Stimulated activated CD4-positive, alpha-beta T cell treated with anti-CD3 and anti-CD28 coated beads, Interleukin-4, amount 100 ng/mL, for 24 hours (primary cell): ENCODE results near the gene ALDH1L1.

ENCODE experiments used
- DNase-seq: peaks from one replicate; pipeline ENCODE4 v3.0.0-alpha.2; 2020

Gene ALDH1L1

DNA sequence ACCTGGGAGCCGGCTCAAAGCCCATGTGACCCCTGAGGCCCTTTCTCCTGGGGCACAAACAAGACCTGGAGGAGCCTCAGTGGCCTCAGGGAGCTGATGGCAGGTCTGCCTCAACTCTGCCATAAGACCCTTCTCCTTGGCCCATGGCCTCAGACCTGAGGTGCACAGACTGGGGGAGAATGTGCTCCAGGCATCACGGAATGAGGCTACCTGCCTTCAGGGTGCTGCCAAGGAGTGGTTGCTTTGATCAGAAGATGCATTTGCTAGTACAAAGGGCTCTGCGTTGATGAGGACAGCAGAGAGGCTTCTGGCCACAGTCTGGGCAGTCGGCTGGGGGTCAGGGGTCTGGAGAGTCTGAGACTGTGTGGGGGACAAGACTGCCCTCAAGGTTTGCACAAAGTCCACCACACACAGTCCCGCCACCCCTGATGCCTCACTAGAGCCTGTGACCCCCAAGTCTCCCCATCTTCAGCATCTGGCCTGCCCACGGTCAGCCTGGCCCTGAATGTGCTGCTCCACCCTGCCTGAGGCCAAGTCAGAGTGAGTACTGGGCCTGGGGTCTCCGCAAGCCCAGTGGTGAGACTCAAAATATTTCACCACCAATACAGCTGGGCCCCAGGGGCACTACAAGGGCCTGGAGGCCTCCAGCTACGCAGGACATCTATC lies 26.6 kb downstream of the ALDH1L1 start:
- DNase-seq, result no peak

DNA sequence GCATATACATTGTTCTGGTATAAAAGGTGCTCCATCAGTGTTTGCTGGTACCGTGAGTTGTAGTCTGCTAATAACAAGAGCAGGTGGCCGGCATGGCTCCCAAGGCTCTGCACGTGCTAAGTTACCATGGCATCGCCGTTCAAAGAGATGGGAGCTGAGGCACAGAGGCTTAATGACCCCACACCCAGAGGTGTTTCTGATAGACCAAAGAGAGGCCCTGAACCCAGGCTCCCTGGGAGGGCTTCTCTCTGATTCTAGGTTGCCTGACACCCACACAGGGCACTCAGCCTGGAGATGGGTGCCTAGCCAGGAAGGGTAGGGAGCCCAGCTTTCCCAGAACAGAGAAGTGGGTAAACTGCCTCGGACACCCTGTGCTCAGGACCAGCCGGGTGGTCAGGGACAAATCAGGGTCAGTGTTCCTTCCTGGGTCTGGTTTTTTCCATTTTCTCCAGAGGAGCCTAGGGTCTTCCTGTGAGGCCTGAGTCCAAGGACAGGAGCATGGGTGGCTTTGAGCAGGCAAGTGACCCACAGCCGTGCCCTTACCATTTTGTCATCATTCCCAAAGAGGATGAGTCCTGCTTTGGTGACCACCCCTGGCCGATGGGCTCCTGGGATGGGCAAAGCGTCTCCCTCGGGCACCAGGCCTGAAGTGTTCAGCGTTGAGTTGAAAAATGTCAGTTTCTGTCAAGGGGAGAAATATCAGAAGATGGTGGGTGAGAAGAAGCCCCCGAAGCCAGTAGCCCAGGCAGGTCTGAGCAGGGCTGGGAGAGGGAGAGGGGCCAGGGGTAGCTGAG lies 27.3 kb downstream of the ALDH1L1 start:
- no peak for DNase-seq

DNA sequence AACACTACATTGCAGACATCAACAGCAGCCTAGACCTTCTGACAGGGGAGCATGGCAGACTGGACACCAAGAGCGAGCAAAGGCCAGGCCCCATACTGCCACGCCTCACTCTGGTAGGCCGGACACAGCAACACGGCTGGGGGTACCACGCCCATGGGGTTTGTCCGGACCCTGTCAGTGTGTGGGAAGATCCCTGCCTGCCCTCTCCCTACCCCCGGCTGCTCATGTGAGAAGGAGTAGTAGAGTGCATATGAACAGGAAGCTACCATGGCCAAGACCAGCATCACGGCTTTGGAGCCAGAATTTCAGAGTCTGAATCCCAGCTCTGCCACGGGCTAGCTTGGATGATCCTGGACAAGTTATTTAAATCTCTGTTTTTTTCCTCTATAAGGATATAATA lies 27.9 kb downstream of the ALDH1L1 start:
- no peak for DNase-seq

DNA sequence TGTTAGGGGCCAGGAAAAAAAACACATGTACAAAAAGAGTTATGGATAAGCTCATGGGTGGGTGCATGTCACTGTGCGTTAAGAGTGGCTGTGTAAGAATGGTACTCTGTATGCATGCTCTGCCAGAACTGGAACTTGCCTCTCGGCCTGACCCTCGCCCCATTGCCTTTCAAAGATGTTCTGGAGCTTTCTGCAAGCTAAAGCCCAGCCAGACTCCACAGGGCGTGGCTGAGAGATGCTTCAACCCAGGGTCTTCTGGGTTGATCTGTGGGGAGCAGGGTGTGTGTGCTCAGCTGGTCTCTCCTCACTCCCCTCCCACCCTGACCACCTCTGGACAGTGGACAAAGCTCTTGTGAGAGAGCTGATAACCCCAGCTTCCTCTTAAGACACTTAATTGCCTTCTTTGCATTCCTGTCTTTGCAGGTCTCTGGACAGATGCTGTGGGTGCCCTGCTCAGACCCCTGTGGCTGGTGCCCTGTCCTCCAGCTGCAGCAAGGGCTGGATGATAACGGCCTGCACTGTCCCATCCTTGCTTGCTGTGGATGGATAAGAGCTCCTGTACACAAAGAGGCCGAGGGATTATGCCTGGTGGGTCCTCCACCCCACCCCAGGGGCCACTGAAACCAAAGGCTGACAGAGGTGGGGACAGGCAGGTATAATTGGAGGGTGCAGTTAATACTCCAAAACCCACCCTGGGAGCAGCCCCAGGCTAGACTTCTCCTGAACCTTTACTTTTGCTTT lies 28.7 kb downstream of the ALDH1L1 start:
- no peak for DNase-seq

DNA sequence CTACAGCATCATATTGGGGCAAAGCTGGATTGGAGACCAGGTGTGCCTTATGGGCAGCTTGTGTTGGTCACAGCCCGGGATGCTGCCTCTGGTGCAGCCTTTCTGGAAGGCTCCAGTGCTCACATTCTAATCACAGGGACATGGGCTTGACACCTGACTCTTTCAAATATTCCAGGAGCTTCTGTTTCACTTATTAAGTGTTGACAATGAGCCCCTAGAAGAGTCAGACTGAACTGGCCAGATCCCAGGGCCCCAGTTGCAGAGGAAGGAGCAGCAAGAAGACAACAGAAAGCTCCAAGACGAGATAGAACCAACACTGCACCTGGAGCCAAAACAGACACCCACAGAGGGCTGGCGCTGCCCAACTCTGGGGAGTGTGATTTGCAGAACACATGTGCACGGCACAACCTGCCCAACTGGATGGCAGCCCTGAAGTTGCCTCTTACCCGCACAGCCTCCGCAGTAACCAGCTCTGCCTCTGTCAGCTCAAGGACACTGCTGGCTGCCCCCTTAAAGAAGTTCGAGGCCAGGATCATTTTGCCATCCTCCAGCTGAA lies 30.3 kb downstream of the ALDH1L1 start:
- no peak for DNase-seq

DNA sequence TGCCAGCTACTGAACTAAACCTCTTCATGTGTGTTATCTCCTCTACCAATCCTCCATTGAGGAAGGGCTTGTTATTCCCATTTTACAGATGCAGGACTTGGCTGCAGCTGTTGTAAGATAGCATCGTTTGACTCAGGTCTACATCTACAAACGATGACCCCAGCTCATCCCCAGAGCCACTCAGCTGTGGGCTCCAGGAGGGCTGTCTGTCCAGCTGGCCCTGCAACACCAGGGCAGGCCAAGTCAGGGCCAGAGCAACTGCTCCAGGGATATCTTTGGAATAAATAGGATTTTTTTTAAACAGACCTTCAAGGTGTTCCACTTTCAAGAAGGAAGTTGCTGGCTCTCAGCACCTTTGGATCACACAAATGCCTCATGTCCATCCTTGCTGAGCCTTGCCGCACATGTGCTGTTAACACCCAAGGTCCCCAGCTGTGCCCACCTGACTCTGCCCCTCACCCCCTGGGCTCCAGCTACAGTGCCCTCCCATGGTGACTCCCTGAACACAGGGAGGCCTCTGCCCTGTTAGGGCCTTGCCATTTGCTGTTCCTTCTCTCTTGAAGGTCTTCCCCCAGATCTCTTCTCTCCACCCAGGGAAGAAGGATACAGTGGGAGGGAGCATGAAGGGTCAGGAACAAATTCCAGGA lies 31.0 kb downstream of the ALDH1L1 start:
- DNase-seq, result no peak

GRCh38 chr3:126147932-126148683 lies 32.3 kb downstream of the ALDH1L1 start:
- DNase-seq, result no peak

DNA sequence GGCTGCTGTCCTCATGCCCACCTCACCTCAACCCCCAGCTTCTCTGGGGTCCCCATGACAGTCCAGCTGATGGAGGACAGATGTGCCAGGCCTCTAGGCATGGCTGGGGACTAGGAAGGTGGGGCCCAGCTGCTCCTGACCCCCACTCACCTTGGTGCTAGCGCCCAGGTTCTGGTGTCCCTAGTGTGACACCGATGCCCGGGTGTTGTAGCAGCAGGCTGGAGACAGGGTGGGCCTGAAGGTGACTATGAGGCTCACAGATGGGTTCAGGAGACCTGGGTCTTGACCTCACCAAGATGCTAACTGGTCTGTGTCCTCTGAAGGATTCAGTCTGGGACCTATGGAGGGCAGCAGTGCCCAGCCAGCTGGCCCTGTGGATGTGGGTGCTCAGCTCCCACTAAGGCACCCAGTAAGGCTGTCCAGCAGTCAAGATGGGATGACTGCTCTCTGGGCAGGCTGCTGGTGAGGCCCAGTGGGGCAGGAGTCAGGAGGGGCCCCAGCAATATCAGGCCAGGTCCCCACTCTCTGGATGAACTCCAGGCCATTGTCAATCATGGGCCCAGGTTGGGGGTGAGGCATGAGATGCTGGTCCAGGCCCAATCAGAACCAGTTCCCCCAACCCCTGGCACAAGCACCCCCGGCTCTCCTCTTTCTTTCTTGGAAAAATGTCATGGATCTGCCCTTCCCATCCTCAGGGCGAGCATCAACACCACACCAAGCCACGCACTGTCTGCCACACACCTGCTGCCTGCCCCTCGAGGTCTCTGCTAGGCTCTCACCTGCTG lies 33.0 kb downstream of the ALDH1L1 start:
- DNase-seq, result no peak

DNA sequence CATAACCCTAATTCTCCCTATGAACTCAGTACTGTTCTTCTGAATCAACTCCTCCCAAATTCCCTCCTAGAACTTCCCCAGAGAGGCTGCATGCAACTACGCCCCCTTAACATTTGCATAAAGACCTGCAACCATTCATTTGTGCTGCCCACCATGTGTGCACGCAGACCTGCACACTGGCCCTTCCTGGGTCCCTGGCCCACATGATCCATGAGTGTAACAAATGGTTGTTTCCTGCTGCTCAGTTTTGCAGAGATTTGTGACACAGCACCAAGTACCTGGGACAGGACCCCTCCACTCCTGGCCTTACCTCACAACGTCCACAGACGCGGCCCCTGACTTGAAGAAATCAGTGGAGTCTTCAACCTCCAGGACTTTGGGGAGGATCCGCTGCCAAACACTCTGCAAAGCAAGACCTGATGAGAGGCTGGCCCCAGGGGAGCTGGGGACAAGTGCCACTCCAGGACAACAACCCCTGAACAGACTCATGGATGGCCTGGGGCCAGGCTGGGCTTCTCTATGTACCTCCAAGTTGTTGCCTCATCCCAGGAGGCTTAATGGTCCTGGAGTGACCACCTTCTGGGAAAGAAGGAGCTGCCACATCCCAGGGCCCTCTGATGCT lies 33.8 kb downstream of the ALDH1L1 start:
- no peak for DNase-seq

GRCh38 chr3:126146034-126146433 lies 34.4 kb downstream of the ALDH1L1 start:
- DNase-seq, result no peak

- DNase-seq, result peak; percentile 1
Observed at GRCh38 chr3:126142652-126143051, 37.7 kb downstream of the ALDH1L1 start.

DNA sequence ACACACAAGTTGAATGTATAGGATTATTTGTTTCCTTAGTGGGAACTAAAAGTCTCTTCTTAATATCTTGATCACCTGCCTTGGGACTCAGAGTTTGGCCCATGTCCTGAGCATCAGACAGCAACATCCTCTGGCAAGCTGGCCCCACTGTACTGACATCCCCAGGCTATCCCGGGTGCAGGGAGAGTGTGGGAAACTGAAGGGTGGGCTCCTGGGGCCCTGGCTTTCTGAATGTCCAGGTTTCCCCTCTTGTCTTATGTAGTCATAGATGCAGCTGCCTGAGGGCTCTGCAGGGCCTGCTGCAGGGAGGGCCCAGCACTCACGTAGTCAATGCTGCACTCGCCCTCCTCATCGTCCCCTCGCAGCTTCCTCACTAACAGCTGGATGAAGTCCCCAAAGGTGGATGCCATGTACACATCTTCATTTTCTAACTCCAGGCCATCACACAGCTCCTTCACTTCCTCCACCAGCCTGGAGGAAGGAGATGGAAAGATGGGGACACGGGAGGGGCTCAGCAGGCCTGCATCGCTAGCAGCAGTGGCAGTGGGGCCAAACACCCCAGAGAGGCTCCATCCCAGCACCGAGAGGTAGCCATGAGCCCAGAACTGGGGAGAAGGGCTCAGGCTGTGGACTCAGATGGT lies 42.8 kb downstream of the ALDH1L1 start:
- DNase-seq, result no peak

GRCh38 chr3:126136428-126137220 lies 43.8 kb downstream of the ALDH1L1 start:
- no peak for DNase-seq

GRCh38 chr3:126135406-126136076 lies 44.8 kb downstream of the ALDH1L1 start:
- no peak for DNase-seq

DNA sequence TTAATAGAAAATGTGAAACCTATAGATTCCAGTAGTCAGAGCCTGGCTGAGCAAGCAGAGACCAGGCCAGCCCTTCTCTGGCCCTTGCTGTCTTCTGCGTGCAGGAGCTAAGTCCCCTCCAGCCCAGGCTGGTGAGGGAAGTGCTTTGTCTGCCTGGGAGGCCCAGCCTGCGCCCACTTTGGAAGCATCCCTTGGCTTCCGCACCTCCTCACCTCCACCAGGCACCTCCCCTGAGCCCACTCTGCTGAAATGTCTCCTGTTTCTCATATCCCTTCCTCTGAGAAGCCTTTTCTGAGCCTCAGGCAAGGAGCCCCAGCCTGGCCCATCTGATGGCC lies 45.3 kb downstream of the ALDH1L1 start:
- no peak for DNase-seq

- DNase-seq, result peak; percentile 46
Observed at GRCh38 chr3:126134219-126134975, 46.0 kb downstream of the ALDH1L1 start.

GRCh38 chr3:126133606-126134005 lies 46.8 kb downstream of the ALDH1L1 start:
- DNase-seq, result no peak
